CD4-positive, alpha-beta memory T cell (primary cell): ENCODE measurements around the gene SLC27A4. TPM values are rescaled to one million over a fixed set of nuclear protein-coding genes. Genes with fewer than 3 reads are reported as not detected.

Experiments
- CTCF ChIA-PET: fragments of 350-600 bp; sonication (Branson Sonifier 250); formaldehyde crosslinking; loops from one replicate; lab custom pipeline; 2021; ENCODE audit warnings: inconsistent platforms; ENCODE audit not compliant: partially characterized antibody; lab: Charles Lee
- POLR2A ChIA-PET: fragments of 350-600 bp; sonication (Branson Sonifier 250); formaldehyde crosslinking; loops from one replicate; lab custom pipeline; 2021; ENCODE audit not compliant: partially characterized antibody; lab: Charles Lee
- DNase-seq, 5 donors: peaks; one replicate each; pipeline versions ENCODE4 v3.0.0 to v3.0.0-alpha.2; 2020 to 2022; ENCODE audit warnings: mixed read lengths in 1 of 5
- H3K27ac ChIP-seq: one replicate; pipeline ENCODE4 v1.7.0; 2013; ENCODE audit warnings: low read depth, low read length
- H3K27me3 ChIP-seq: 2 replicates; pipeline ENCODE4 v1.7.0; 2013; ENCODE audit warnings: mild to moderate bottlenecking, low read length, moderate library complexity; ENCODE audit not compliant: insufficient read depth
- H3K36me3 ChIP-seq: 2 replicates; pipeline ENCODE4 v1.7.0; 2013; ENCODE audit warnings: mild to moderate bottlenecking, low read length, moderate library complexity; ENCODE audit not compliant: insufficient read depth
- H3K4me1 ChIP-seq: 2 replicates; pipeline ENCODE4 v1.7.0; 2013; ENCODE audit warnings: mild to moderate bottlenecking, low read length, moderate library complexity; ENCODE audit not compliant: insufficient read depth
- H3K4me3 ChIP-seq, 2 donors: one replicate each; pipeline ENCODE4 v1.7.0; 2013; ENCODE audit warnings: low read length in 2 of 2, mild to moderate bottlenecking in 1 of 2
- H3K9me3 ChIP-seq, 2 donors: one replicate each; pipeline ENCODE4 v1.7.0; 2013; ENCODE audit warnings: low read length in 2 of 2, control low read depth in 1 of 2; ENCODE audit not compliant: control insufficient read depth in 1 of 2
- H3K27ac Mint-ChIP-seq, 7 donors: one replicate each; pipeline ENCODE4 v1.8.0; 2020 to 2021; ENCODE audit warnings: mixed read lengths in 7 of 7, mild to moderate bottlenecking in 6 of 7, inconsistent platforms in 3 of 7, moderate library complexity in 3 of 7
- H3K27me3 Mint-ChIP-seq, 2 donors: one replicate each; pipeline ENCODE4 v1.8.0; 2020 to 2021; ENCODE audit warnings: mixed read lengths in 2 of 2
- H3K36me3 Mint-ChIP-seq, 2 donors: one replicate each; pipeline ENCODE4 v1.8.0; 2020 to 2021; ENCODE audit warnings: mixed read lengths in 2 of 2, inconsistent platforms in 1 of 2, mild to moderate bottlenecking in 1 of 2
- H3K4me1 Mint-ChIP-seq, 4 donors: one replicate each; pipeline ENCODE4 v1.8.0; 2020 to 2021; ENCODE audit warnings: mixed read lengths in 4 of 4, mild to moderate bottlenecking in 1 of 4
- H3K4me3 Mint-ChIP-seq, 8 donors: one replicate each; pipeline ENCODE4 v1.8.0; 2020 to 2021; ENCODE audit warnings: mixed read lengths in 8 of 8, mild to moderate bottlenecking in 7 of 8, moderate library complexity in 6 of 8, inconsistent platforms in 3 of 8
- H3K9me3 Mint-ChIP-seq, 8 donors: one replicate each; pipeline ENCODE4 v1.8.0; 2020 to 2021; ENCODE audit warnings: mixed read lengths in 8 of 8, mild to moderate bottlenecking in 5 of 8, inconsistent platforms in 3 of 8, moderate library complexity in 1 of 8
- intact Hi-C: fragments of 100-400 bp; cut with micrococcal nuclease; formaldehyde crosslinking; loops from one replicate; pipeline ENCODE4 v1.15.1; 2023
- polyA plus RNA-seq, 2 donors: library from polyadenylated mRNA; unstranded; fragments of 300-500 nt; fragmentation: Illumina TruSeq; gene quantifications; one replicate each; pipeline ENCODE4 v1.2.3, GENCODE V29; 2021
- total RNA-seq, 2 experiments: library from RNA; stranded (reverse); gene quantifications; one replicate each; pipeline ENCODE4 v1.2.3, GENCODE V29; 2021

The SLC27A4 gene
- total and polyA plus RNA-seq, 4 experiments from 2014 or later, result 5.4 to 16.3 (median 11.3) TPM

GRCh38 chr9:128393970-128394369 lies 53.6 kb downstream of the SLC27A4 start:
- H3K4me1 ChIP-seq, result no peaks in the 10 kb centered on the region
- no peaks in the 10 kb centered on the region for H3K27me3 ChIP-seq
- peaks cover 29% of the 10 kb centered on the region for H3K36me3 ChIP-seq

GRCh38 chr9:128394379-128395168 lies 54.2 kb downstream of the SLC27A4 start:
- intact Hi-C loops, result no loop called here
- no peak overlapping the region for H3K27ac Mint-ChIP-seq
- H3K36me3 Mint-ChIP-seq, result peaks cover 13 to 16% of the 10 kb centered on the region in 2 donors

More at GRCh38 chr9:128393970-128394369, 53.6 kb downstream of the SLC27A4 start:
- H3K4me3 ChIP-seq, result no peak overlapping the region
- POLR2A ChIA-PET, result no interaction called here
- H3K27me3 Mint-ChIP-seq, result no peaks in the 10 kb centered on the region
- no peaks in the 10 kb centered on the region for H3K9me3 Mint-ChIP-seq
- peaks cover 16 to 21% of the 10 kb centered on the region in 2 donors for H3K36me3 Mint-ChIP-seq
- intact Hi-C loops, result no loop called here
- H3K27ac Mint-ChIP-seq, result no peak overlapping the region
- H3K4me1 Mint-ChIP-seq, result peaks cover 4 to 10% (median 5%) of the 10 kb centered on the region in 4 donors
- H3K4me3 Mint-ChIP-seq, result no peak overlapping the region
- no peaks in the 10 kb centered on the region for H3K9me3 ChIP-seq
- CTCF ChIA-PET, result no interaction called here
- H3K27ac ChIP-seq, result no peak overlapping the region
- DNase-seq, result no peak

GRCh38 chr9:128396970-128397613 lies 56.8 kb downstream of the SLC27A4 start:
- Mint-ChIP-seq H3K27ac (peak overlapping the region in 1 of 7 donors; percentile 6), H3K27me3 (no peaks in the 10 kb centered on the region), H3K36me3 (peaks cover 5% of the 10 kb centered on the region in 2 donors), H3K9me3 (no peaks in the 10 kb centered on the region), H3K4me1 (peaks cover 4 to 10% (median 6%) of the 10 kb centered on the region in 4 donors), H3K4me3 (no peak overlapping the region)
- intact Hi-C loops, result no loop called here
- POLR2A ChIA-PET, result no interaction called here
- H3K4me1 ChIP-seq, result no peaks in the 10 kb centered on the region
- H3K9me3 ChIP-seq, result no peaks in the 10 kb centered on the region
- no peaks in the 10 kb centered on the region for H3K27me3 ChIP-seq
- H3K4me3 ChIP-seq, result no peak overlapping the region
- H3K27ac ChIP-seq, result no peak overlapping the region
- peaks cover under 1% of the 10 kb centered on the region for H3K36me3 ChIP-seq
- DNase-seq, result no peak
- CTCF ChIA-PET, result interaction anchor here (0.8 kb wide), 1 partner anchor 42 kb away, joined by 4 read pairs; no protein-coding TSS in a partner anchor

More at GRCh38 chr9:128394379-128395168, 54.2 kb downstream of the SLC27A4 start:
- H3K9me3 Mint-ChIP-seq, result no peaks in the 10 kb centered on the region
- peaks cover 4 to 10% (median 5%) of the 10 kb centered on the region in 4 donors for H3K4me1 Mint-ChIP-seq
- peaks cover 23% of the 10 kb centered on the region for H3K36me3 ChIP-seq
- ChIA-PET POLR2A (no interaction called here), CTCF (no interaction called here)
- no peak overlapping the region for H3K4me3 Mint-ChIP-seq
- H3K27me3 ChIP-seq, result no peaks in the 10 kb centered on the region
- no peak overlapping the region for H3K27ac ChIP-seq
- no peaks in the 10 kb centered on the region for H3K27me3 Mint-ChIP-seq
- H3K9me3 ChIP-seq, result no peaks in the 10 kb centered on the region
- H3K4me3 ChIP-seq, result no peak overlapping the region
- no peaks in the 10 kb centered on the region for H3K4me1 ChIP-seq
- no peak for DNase-seq

- intact Hi-C loops, result no loop called here
- Histone ChIP-seq H3K9me3 (no peaks in the 10 kb centered on the region), H3K36me3 (no peaks in the 10 kb centered on the region), H3K4me3 (no peak overlapping the region), H3K4me1 (no peaks in the 10 kb centered on the region), H3K27ac (no peak overlapping the region), H3K27me3 (no peaks in the 10 kb centered on the region)
- H3K27me3 Mint-ChIP-seq, result peaks cover 0 to under 1% of the 10 kb centered on the region in 2 donors
- peaks cover 4% of the 10 kb centered on the region in 2 donors for H3K36me3 Mint-ChIP-seq
- ChIA-PET CTCF (no interaction called here), POLR2A (no interaction called here)
- no peak overlapping the region for H3K4me3 Mint-ChIP-seq
- H3K4me1 Mint-ChIP-seq, result peaks cover 4 to 10% (median 6%) of the 10 kb centered on the region in 4 donors
- H3K27ac Mint-ChIP-seq, result no peak overlapping the region
- DNase-seq, result no peak
- no peaks in the 10 kb centered on the region for H3K9me3 Mint-ChIP-seq
These were observed 57.5 kb downstream of the SLC27A4 start for GRCh38 chr9:128397831-128398230.

GRCh38 chr9:128399861-128400260 lies 59.5 kb downstream of the SLC27A4 start:
- ChIA-PET POLR2A (no interaction called here), CTCF (no interaction called here)
- peaks cover 1 to 2% of the 10 kb centered on the region in 2 donors for H3K27me3 Mint-ChIP-seq
- no peak overlapping the region for H3K27ac ChIP-seq
- intact Hi-C loops, result no loop called here
- no peak for DNase-seq
- H3K4me3 Mint-ChIP-seq, result no peak overlapping the region
- no peaks in the 10 kb centered on the region for H3K4me1 ChIP-seq
- no peaks in the 10 kb centered on the region for H3K27me3 ChIP-seq
- no peaks in the 10 kb centered on the region for H3K9me3 Mint-ChIP-seq
- peaks cover 4 to 10% (median 6%) of the 10 kb centered on the region in 4 donors for H3K4me1 Mint-ChIP-seq
- no peak overlapping the region for H3K27ac Mint-ChIP-seq
- H3K9me3 ChIP-seq, result no peaks in the 10 kb centered on the region
- H3K4me3 ChIP-seq, result no peak overlapping the region
- H3K36me3 ChIP-seq, result no peaks in the 10 kb centered on the region
- no peaks in the 10 kb centered on the region for H3K36me3 Mint-ChIP-seq

- no peak overlapping the region for H3K27ac ChIP-seq
- H3K27me3 ChIP-seq, result no peaks in the 10 kb centered on the region
- DNase-seq, result no peak
- intact Hi-C loops, result no loop called here
- ChIA-PET CTCF (interaction anchor here (0.9 kb wide), 1 partner anchor 15 kb away, joined by 3 read pairs; no protein-coding TSS in a partner anchor), POLR2A (no interaction called here)
- no peaks in the 10 kb centered on the region for H3K9me3 ChIP-seq
- H3K9me3 Mint-ChIP-seq, result no peaks in the 10 kb centered on the region
- peaks cover 0 to under 1% (median 0%) of the 10 kb centered on the region in 4 donors for H3K4me1 Mint-ChIP-seq
- H3K36me3 ChIP-seq, result no peaks in the 10 kb centered on the region
- H3K4me1 ChIP-seq, result no peaks in the 10 kb centered on the region
- H3K4me3 ChIP-seq, result no peak overlapping the region
- no peak overlapping the region for H3K27ac Mint-ChIP-seq
- H3K27me3 Mint-ChIP-seq, result peaks cover 6 to 20% of the 10 kb centered on the region in 2 donors
- H3K36me3 Mint-ChIP-seq, result no peaks in the 10 kb centered on the region
- H3K4me3 Mint-ChIP-seq, result no peak overlapping the region
These were observed 64.2 kb downstream of the SLC27A4 start for GRCh38 chr9:128404560-128404959.

- H3K4me3 Mint-ChIP-seq, result no peak overlapping the region
- H3K27ac Mint-ChIP-seq, result no peak overlapping the region
- H3K27ac ChIP-seq, result no peak overlapping the region
- no peak overlapping the region for H3K4me3 ChIP-seq
- POLR2A ChIA-PET, result no interaction called here
- intact Hi-C loops, result no loop called here
- no peaks in the 10 kb centered on the region for H3K36me3 Mint-ChIP-seq
- no peaks in the 10 kb centered on the region for H3K36me3 ChIP-seq
- H3K27me3 ChIP-seq, result no peaks in the 10 kb centered on the region
- no peaks in the 10 kb centered on the region for H3K9me3 Mint-ChIP-seq
- H3K9me3 ChIP-seq, result no peaks in the 10 kb centered on the region
- H3K4me1 ChIP-seq, result no peaks in the 10 kb centered on the region
- CTCF ChIA-PET, result no interaction called here
- no peaks in the 10 kb centered on the region for H3K4me1 Mint-ChIP-seq
- DNase-seq, result no peak
- H3K27me3 Mint-ChIP-seq, result peaks cover 10 to 20% of the 10 kb centered on the region in 2 donors
These were observed 64.9 kb downstream of the SLC27A4 start for GRCh38 chr9:128405077-128405779.
